GM12878 (cell line): Measurements from ENCODE around the gene ZNF544. TPM values are rescaled to one million over a fixed set of nuclear protein-coding genes. Genes with fewer than 3 reads are reported as not detected.

Source experiments
- ATAC-seq: fragments of 200-7000 bp; cut with Tn5 transposase; 3 replicates; pipeline ENCODE4 v1.9.1; 2020; ENCODE audit warnings: mild to moderate bottlenecking, moderate library complexity
- BruUV-seq: library from RNA; stranded (reverse); fragments of 400-500 nt; replicated peaks from 2 replicates; lab custom pipeline; 2021; lab: Mats Ljungman, UMichigan
- CTCF ChIA-PET: fragments of 300-600 bp; sonication (Branson Sonifier 250); formaldehyde crosslinking; extraction: SDS; loops from one replicate; lab custom pipeline; 2021; ENCODE audit warnings: inconsistent platforms; lab: Yijun Ruan, JAX
- POLR2A ChIA-PET: fragments of 350-600 bp; formaldehyde crosslinking; extraction: SDS; loops from one replicate; lab custom pipeline; 2021; ENCODE audit warnings: inconsistent platforms; lab: Charles Lee
- RAD21 ChIA-PET: fragments of 300-600 bp; sonication (Branson Sonifier 250); formaldehyde crosslinking; loops from one replicate; lab custom pipeline; 2023; ENCODE audit warnings: antibody characterized with exemption; ENCODE audit not compliant: unreplicated experiment; lab: Charles Lee
- SMC1A ChIA-PET: fragments of 300-600 bp; sonication (Branson Sonifier 250); formaldehyde crosslinking; loops from one replicate; lab custom pipeline; 2023; ENCODE audit not compliant: unreplicated experiment, uncharacterized antibody; lab: Charles Lee
- DNase-seq: peaks from one replicate; pipeline ENCODE4 v3.0.0-alpha.2; 2011; ENCODE audit warnings: low read depth, low spot score
- FAIRE-seq: peaks from 3 replicates; lab custom pipeline; 2011; peaks lifted over from hg19 to GRCh38; lab: Jason Lieb, UNC
- H2AFZ ChIP-seq: 2 replicates; pipeline ENCODE4 v1.6.0; 2011; ENCODE audit warnings: low read depth, low read length, control low read depth; ENCODE audit not compliant: control insufficient read depth
- H3K27ac ChIP-seq: 2 replicates; pipeline ENCODE4 v1.5.1; 2011; ENCODE audit warnings: control low read depth; ENCODE audit not compliant: control insufficient read depth, insufficient read depth
- H3K27me3 ChIP-seq, 2 experiments: replicated peaks in 1 of 2; 2 replicates each; pipeline versions ENCODE4 v1.6.0 to v1.6.1; 2011; ENCODE audit warnings: low read length in 1 of 2; ENCODE audit not compliant: control insufficient read depth in 2 of 2, insufficient read depth in 2 of 2
- H3K36me3 ChIP-seq, 2 experiments: 2 replicates each; pipeline ENCODE4 v1.5.1; 2011; ENCODE audit warnings: low read length in 1 of 2; ENCODE audit not compliant: control insufficient read depth in 2 of 2, insufficient read depth in 2 of 2
- H3K4me1 ChIP-seq: 2 replicates; pipeline ENCODE4 v1.6.1; 2011; ENCODE audit warnings: mild to moderate bottlenecking, low read length, moderate library complexity, mixed read lengths; ENCODE audit not compliant: control insufficient read depth, insufficient read depth
- H3K4me2 ChIP-seq: 2 replicates; pipeline ENCODE4 v1.6.0; 2011; ENCODE audit warnings: control low read depth; ENCODE audit not compliant: control insufficient read depth, insufficient read depth
- H3K4me3 ChIP-seq: fragments of 200-600 bp; sonication (generic); 2 replicates; pipeline ENCODE4 v1.5.1; 2016
- H3K79me2 ChIP-seq: 2 replicates; pipeline ENCODE4 v1.6.0; 2011; ENCODE audit warnings: low read length; ENCODE audit not compliant: control insufficient read depth, insufficient read depth
- H3K9ac ChIP-seq: 2 replicates; pipeline ENCODE4 v1.8.0; 2011; ENCODE audit warnings: low read length, control low read depth, mixed read lengths; ENCODE audit not compliant: control insufficient read depth, insufficient read depth
- H3K9me3 ChIP-seq: replicated peaks from 3 replicates; pipeline ENCODE4 v1.5.1; 2011; ENCODE audit warnings: mild to moderate bottlenecking, low read length; ENCODE audit not compliant: control insufficient read depth, insufficient read depth
- H4K20me1 ChIP-seq: 2 replicates; pipeline ENCODE4 v1.6.0; 2011; ENCODE audit not compliant: control insufficient read depth, insufficient read depth
- ATF7 ChIP-seq: fragments of 450-650 bp; IDR thresholded peaks from 2 replicates; pipeline ENCODE4 v1.6.1; 2016; ENCODE audit warnings: low read depth, mild to moderate bottlenecking
- CEBPB ChIP-seq, 2 experiments: fragments of 150-350 bp in 1 of 2; IDR thresholded peaks; 2 replicates each; pipeline ENCODE4 v1.6.1; 2012 to 2014; ENCODE audit warnings: low read depth in 2 of 2, low read length in 2 of 2, borderline replicate concordance in 1 of 2, inconsistent platforms in 1 of 2
- CREB1 ChIP-seq: IDR thresholded peaks from 2 replicates; pipeline ENCODE4 v1.6.1; 2012; ENCODE audit warnings: low read depth, mild to moderate bottlenecking, inconsistent platforms
- EED ChIP-seq: sonication (generic); IDR thresholded peaks from 2 replicates; pipeline ENCODE4 v1.6.1; 2016; ENCODE audit warnings: antibody characterized with exemption, low read depth
- EGR1 ChIP-seq, 2 experiments: IDR thresholded peaks; 1 replicate in 1 of 2; 2 replicates in 1 of 2; pipeline ENCODE4 v1.6.1; 2011 to 2012; ENCODE audit warnings: low read depth in 2 of 2, low read length in 2 of 2, borderline replicate concordance in 1 of 2, mild to moderate bottlenecking in 1 of 2, moderate library complexity in 1 of 2
- EP300 ChIP-seq, 2 experiments: fragments of 150-350 bp in 1 of 2; IDR thresholded peaks; 2 replicates each; pipeline ENCODE4 v1.6.1; 2011 to 2012; ENCODE audit warnings: low read depth in 2 of 2, low read length in 2 of 2, borderline replicate concordance in 1 of 2, improper control_type of control experiment in 1 of 2, inconsistent platforms in 1 of 2; ENCODE audit not compliant: control insufficient read depth in 1 of 2
- HCFC1 ChIP-seq: fragments of 150-350 bp; IDR thresholded peaks from 2 replicates; pipeline ENCODE4 v1.6.1; 2014; ENCODE audit warnings: low read length
- MAX ChIP-seq: IDR thresholded peaks from 2 replicates; pipeline ENCODE4 v1.6.1; 2012; ENCODE audit warnings: low read depth, low read length, improper control_type of control experiment
- NFXL1 ChIP-seq: fragments of 450-650 bp; IDR thresholded peaks from 2 replicates; pipeline ENCODE4 v1.6.1; 2017; ENCODE audit warnings: antibody characterized with exemption, mild to moderate bottlenecking, borderline replicate concordance
- NFYB ChIP-seq: IDR thresholded peaks from 2 replicates; pipeline ENCODE4 v1.6.1; 2011; ENCODE audit warnings: low read depth, mild to moderate bottlenecking, low read length, improper control_type of control experiment, moderate library complexity; ENCODE audit not compliant: insufficient read depth
- NR2F1 ChIP-seq: fragments of 450-650 bp; conservative IDR thresholded peaks from 2 replicates; pipeline ENCODE4 v1.6.1; 2017; ENCODE audit warnings: mild to moderate bottlenecking
- PAX5 ChIP-seq: IDR thresholded peaks from 2 replicates; pipeline ENCODE4 v1.6.1; 2011; ENCODE audit warnings: low read depth, low read length, borderline replicate concordance
- POLR2AphosphoS2 ChIP-seq: IDR thresholded peaks from 2 replicates; pipeline ENCODE4 v1.6.1; 2011; ENCODE audit warnings: low read depth, mild to moderate bottlenecking, low read length, improper control_type of control experiment, moderate library complexity
- POU2F2 ChIP-seq: IDR thresholded peaks from 3 replicates; pipeline ENCODE4 v1.6.1; 2011; ENCODE audit warnings: low read depth, mild to moderate bottlenecking, low read length, borderline replicate concordance
- RAD51 ChIP-seq: fragments of 450-650 bp; IDR thresholded peaks from 2 replicates; pipeline ENCODE4 v1.6.1; 2016; ENCODE audit warnings: moderate library complexity, mild to moderate bottlenecking, inconsistent platforms
- RELA ChIP-seq: fragments of 450-650 bp; IDR thresholded peaks from 2 replicates; pipeline ENCODE4 v1.8.0; 2014; ENCODE audit warnings: borderline replicate concordance; ENCODE audit not compliant: partially characterized antibody
- SPI1 ChIP-seq: IDR thresholded peaks from 2 replicates; pipeline ENCODE4 v1.6.1; 2011; ENCODE audit warnings: low read depth, mild to moderate bottlenecking, low read length, moderate library complexity, borderline replicate concordance; ENCODE audit not compliant: insufficient read depth
- SREBF1 ChIP-seq: IDR thresholded peaks from 2 replicates; pipeline ENCODE4 v1.6.1; 2012; ENCODE audit warnings: mild to moderate bottlenecking, low read length
- SUZ12 ChIP-seq: fragments of 200-600 bp; sonication (generic); IDR thresholded peaks from one replicate; pipeline ENCODE4 v1.6.1; 2018; ENCODE audit warnings: antibody characterized with exemption, mild to moderate bottlenecking; ENCODE audit not compliant: unreplicated experiment
- YBX1 ChIP-seq: fragments of 450-650 bp; IDR thresholded peaks from 2 replicates; pipeline ENCODE4 v1.6.1; 2016; ENCODE audit warnings: antibody characterized with exemption
- ZSCAN29 ChIP-seq: fragments of 450-650 bp; IDR thresholded peaks from 2 replicates; pipeline ENCODE4 v1.6.1; 2017; ENCODE audit warnings: mild to moderate bottlenecking, moderate library complexity
- WGBS: methylation state at CpG from one replicate; pipeline ENCODE4 v1.1.6; 2016; ENCODE audit warnings: low lambda C conversion rate; ENCODE audit not compliant: insufficient replicate concordance, insufficient coverage; ENCODE audit errors: missing lambda C conversion rate; 5-methylcytosine and 5-hydroxymethylcytosine counted together
- in situ Hi-C: fragments of 300-500 bp; cut with MboI; formaldehyde crosslinking; loops from 9 replicates; pipeline ENCODE4 v1.14.3; 2018; ENCODE audit warnings: mixed read lengths
- intact Hi-C: fragments of 100-400 bp; cut with micrococcal nuclease; formaldehyde crosslinking; loops from one replicate; pipeline ENCODE4 v1.14.2; 2022; ENCODE audit not compliant: unreplicated experiment
- polyA plus RNA-seq, 11 experiments: library from polyadenylated mRNA; depleted of rRNA in 4 of 11; unstranded in 6 of 11; stranded (reverse) in 5 of 11; fragments of >200 nt; fragmentation: Nextera tagmentation in 4 of 11; fragmentation: Illumina TruSeq in 1 of 11; extraction: Ambion mirVana in 4 of 11; extraction: Trizol in 1 of 11; gene quantifications; 1 replicate in 1 of 11; 2 replicates in 10 of 11; pipeline versions ENCODE4 v1.2.1 to v1.2.3, GENCODE V29; 2011 to 2016; ENCODE audit warnings: inconsistent platforms in 2 of 11, missing spikeins in 2 of 11, low read depth in 1 of 11
- total RNA-seq, 4 experiments: library from RNA; depleted of rRNA in 3 of 4; stranded (reverse); fragments of >200 nt in 3 of 4; fragmentation: Illumina TruSeq in 1 of 4; extraction: Trizol in 1 of 4; gene quantifications; 2 replicates each; pipeline versions ENCODE4 v1.2.1 to v1.2.3, GENCODE V29; 2013 to 2021

Gene ZNF544
- total and polyA plus RNA-seq, 10 of the 15 experiments (the other 5 are each of a cell fraction or from before 2014, with no cell fraction given) = 27.3 to 70.1 (median 42.6) TPM

- no peak for TF ChIP-seq EP300 (IDR thresholded peaks at IDR 0.05; ENCODE audit: borderline replicate concordance in 1 of 2, control insufficient read depth in 1 of 2, low read depth in 2 of 2, low read length in 2 of 2)
- TF ChIP-seq, all 136 proteins: peak for 0
Measured at GRCh38 chr19:58262922-58263296, 34.2 kb downstream of the ZNF544 start (continued).

GRCh38 chr19:58265100-58265499, 36.4 kb downstream of the ZNF544 start:
- BruUV-seq = no TSS peak
- no peak for TF ChIP-seq HCFC1
- no peak for TF ChIP-seq EGR1 (IDR thresholded peaks at IDR 0.05; ENCODE audit: borderline replicate concordance in 1 of 2, low read depth in 2 of 2, low read length in 2 of 2)
- TF ChIP-seq NFYB = no peak
- no peak for TF ChIP-seq SPI1
- no peak for TF ChIP-seq EED
- TF ChIP-seq SUZ12 = no peak
- no peak for TF ChIP-seq SREBF1
- no peak for TF ChIP-seq RELA
- no peak for TF ChIP-seq CREB1
- TF ChIP-seq ATF7 = no peak
- no peak for TF ChIP-seq NFXL1
- no peak for TF ChIP-seq YBX1
- no peak for TF ChIP-seq RAD51
- no peak for TF ChIP-seq PAX5
- TF ChIP-seq MAX = no peak
- no peak for TF ChIP-seq POLR2AphosphoS2
- no peak for TF ChIP-seq POU2F2
- TF ChIP-seq CEBPB (IDR thresholded peaks at IDR 0.05; ENCODE audit: borderline replicate concordance in 1 of 2, low read depth in 2 of 2, low read length in 2 of 2) = no peak
- TF ChIP-seq NR2F1 = no peak
- no peak for TF ChIP-seq ZSCAN29
- no peak overlapping the region for H3K4me2 ChIP-seq
- ChIA-PET SMC1A (no interaction called here), POLR2A (no interaction called here), RAD21 (no interaction called here), CTCF (no interaction called here)
- no peak overlapping the region for H3K27ac ChIP-seq
- no peaks in the 10 kb centered on the region for H4K20me1 ChIP-seq
- peaks cover 52% of the 10 kb centered on the region for H3K9me3 ChIP-seq
- no peak overlapping the region for H3K9ac ChIP-seq
- 92% methylated on average over 3 of the region's 3 CpGs for WGBS
- no peaks in the 10 kb centered on the region for H3K4me1 ChIP-seq
- intact Hi-C loops (no loop called here), in situ Hi-C loops (no loop called here)
- no peak overlapping the region for H3K4me3 ChIP-seq
- peaks cover 0 to 7% of the 10 kb centered on the region in 2 experiments; a peak in 1 of 4 replicates for H3K36me3 ChIP-seq
- no peak overlapping the region for H2AFZ ChIP-seq
- H3K27me3 ChIP-seq = no peaks in the 10 kb centered on the region
- DNase-seq (no peak), ATAC-seq (no peak), FAIRE-seq (no peak)
- H3K79me2 ChIP-seq = no peaks in the 10 kb centered on the region
